ENCODE measurements around the gene ALKBH8. TPM values are rescaled to one million over a fixed set of nuclear protein-coding genes. Genes with fewer than 3 reads are reported as not detected.

ALKBH8 gene
- total and polyA plus RNA-seq, 4 donors = 2.5 to 10.9 (median 5.1) TPM

GRCh38 chr11:107494055-107494454 lies 71.5 kb downstream of the ALKBH8 start:
- Histone ChIP-seq H3K27me3 (ENCODE audit: control insufficient read depth in 3 of 3, insufficient read depth in 3 of 3, low read length in 2 of 3) (no peaks in the 10 kb centered on the region), H3K36me3 (ENCODE audit: control insufficient read depth in 4 of 4, insufficient read depth in 4 of 4, low read length in 4 of 4) (no peaks in the 10 kb centered on the region), H3K4me1 (ENCODE audit: control insufficient read depth in 5 of 5, insufficient read depth in 5 of 5, low read length in 5 of 5) (peaks cover 0 to 3% (median 0%) of the 10 kb centered on the region in 5 donors), H3K9ac (ENCODE audit: insufficient read depth in 1 of 2, low read length in 2 of 2) (no peak overlapping the region), H3K4me3 (no peak overlapping the region), H3K9me3 (ENCODE audit: control insufficient read depth in 4 of 4, insufficient read depth in 3 of 4, low read length in 3 of 4) (peaks cover 0 to 2% (median 0%) of the 10 kb centered on the region in 4 donors), H3K27ac (ENCODE audit: low read depth in 1 of 2, low read length in 1 of 2) (no peak overlapping the region)
- no peak for ATAC-seq (ENCODE audit: insufficient read depth, low FRiP score)
- 71 to 85% methylated on average over 1 of the region's 1 CpG for WGBS, 2 donors
- DNase-seq = no peak
- no peak for TF ChIP-seq CTCF (IDR thresholded peaks at IDR 0.05; ENCODE audit: control extremely low read depth, extremely low read depth)

GRCh38 chr11:107493117-107493516 lies 72.4 kb downstream of the ALKBH8 start:
- peaks cover 0 to 3% (median 0%) of the 10 kb centered on the region in 5 donors for H3K4me1 ChIP-seq (ENCODE audit: control insufficient read depth in 5 of 5, insufficient read depth in 5 of 5, low read length in 5 of 5)
- no peak overlapping the region for H3K27ac ChIP-seq (ENCODE audit: low read depth in 1 of 2, low read length in 1 of 2)
- H3K36me3 ChIP-seq (ENCODE audit: control insufficient read depth in 4 of 4, insufficient read depth in 4 of 4, low read length in 4 of 4) = no peaks in the 10 kb centered on the region
- H3K9me3 ChIP-seq (ENCODE audit: control insufficient read depth in 4 of 4, insufficient read depth in 3 of 4, low read length in 3 of 4) = peaks cover 0 to 4% (median 0%) of the 10 kb centered on the region in 4 donors
- DNase-seq = no peak
- TF ChIP-seq CTCF (IDR thresholded peaks at IDR 0.05; ENCODE audit: control extremely low read depth, extremely low read depth) = no peak
- no peak for ATAC-seq (ENCODE audit: insufficient read depth, low FRiP score)
- 95 to 96% methylated on average over 1 of the region's 1 CpG for WGBS, 2 donors
- no peak overlapping the region for H3K4me3 ChIP-seq
- no peaks in the 10 kb centered on the region for H3K27me3 ChIP-seq (ENCODE audit: control insufficient read depth in 3 of 3, insufficient read depth in 3 of 3, low read length in 2 of 3)
- no peak overlapping the region for H3K9ac ChIP-seq (ENCODE audit: insufficient read depth in 1 of 2, low read length in 2 of 2)

- Histone ChIP-seq H3K4me3 (no peak overlapping the region), H3K27ac (ENCODE audit: low read depth in 1 of 2, low read length in 1 of 2) (no peak overlapping the region), H3K4me1 (ENCODE audit: control insufficient read depth in 5 of 5, insufficient read depth in 5 of 5, low read length in 5 of 5) (no peaks in the 10 kb centered on the region), H3K9ac (ENCODE audit: insufficient read depth in 1 of 2, low read length in 2 of 2) (no peak overlapping the region), H3K27me3 (ENCODE audit: control insufficient read depth in 3 of 3, insufficient read depth in 3 of 3, low read length in 2 of 3) (no peaks in the 10 kb centered on the region), H3K9me3 (ENCODE audit: control insufficient read depth in 4 of 4, insufficient read depth in 3 of 4, low read length in 3 of 4) (peaks cover 0 to 2% (median 0%) of the 10 kb centered on the region in 4 donors), H3K36me3 (ENCODE audit: control insufficient read depth in 4 of 4, insufficient read depth in 4 of 4, low read length in 4 of 4) (no peaks in the 10 kb centered on the region)
- ATAC-seq (ENCODE audit: insufficient read depth, low FRiP score) (no peak), DNase-seq (no peak)
- TF ChIP-seq CTCF (IDR thresholded peaks at IDR 0.05; ENCODE audit: control extremely low read depth, extremely low read depth) = no peak
- 89 to 95% methylated on average over 2 of the region's 2 CpGs for WGBS, 2 donors
These were observed 74.7 kb downstream of the ALKBH8 start for GRCh38 chr11:107490836-107491235.

GRCh38 chr11:107482234-107482633 lies 83.3 kb downstream of the ALKBH8 start:
- ATAC-seq (ENCODE audit: insufficient read depth, low FRiP score) (no peak), DNase-seq (no peak)
- Histone ChIP-seq H3K27me3 (ENCODE audit: control insufficient read depth in 3 of 3, insufficient read depth in 3 of 3, low read length in 2 of 3) (no peaks in the 10 kb centered on the region), H3K4me1 (ENCODE audit: control insufficient read depth in 5 of 5, insufficient read depth in 5 of 5, low read length in 5 of 5) (no peaks in the 10 kb centered on the region), H3K9me3 (ENCODE audit: control insufficient read depth in 4 of 4, insufficient read depth in 3 of 4, low read length in 3 of 4) (no peaks in the 10 kb centered on the region), H3K4me3 (no peak overlapping the region), H3K9ac (ENCODE audit: insufficient read depth in 1 of 2, low read length in 2 of 2) (no peak overlapping the region), H3K27ac (ENCODE audit: low read depth in 1 of 2, low read length in 1 of 2) (no peak overlapping the region), H3K36me3 (ENCODE audit: control insufficient read depth in 4 of 4, insufficient read depth in 4 of 4, low read length in 4 of 4) (no peaks in the 10 kb centered on the region)
- TF ChIP-seq CTCF (IDR thresholded peaks at IDR 0.05; ENCODE audit: control extremely low read depth, extremely low read depth) = no peak
